Glutamatergic neuron (in vitro differentiated cells): ENCODE data around the gene NPTXR. TPM values are rescaled to one million over a fixed set of nuclear protein-coding genes. Genes with fewer than 3 reads are reported as not detected.

Experiments
- DNase-seq: peaks from one replicate; pipeline ENCODE4 v3.0.0; 2022
- H3K27ac Mint-ChIP-seq: one replicate; pipeline ENCODE4 v1.8.0; 2020; ENCODE audit warnings: mild to moderate bottlenecking, mixed read lengths, inconsistent platforms; ENCODE audit not compliant: unreplicated experiment
- H3K27me3 Mint-ChIP-seq: one replicate; pipeline ENCODE4 v1.8.0; 2020; ENCODE audit warnings: mild to moderate bottlenecking, moderate library complexity, mixed read lengths, inconsistent platforms; ENCODE audit not compliant: unreplicated experiment
- H3K36me3 Mint-ChIP-seq: one replicate; pipeline ENCODE4 v1.8.0; 2020; ENCODE audit warnings: mild to moderate bottlenecking, mixed read lengths, inconsistent platforms; ENCODE audit not compliant: unreplicated experiment
- H3K4me1 Mint-ChIP-seq: one replicate; pipeline ENCODE4 v1.8.0; 2020; ENCODE audit warnings: mild to moderate bottlenecking, low read depth, mixed read lengths, inconsistent platforms; ENCODE audit not compliant: unreplicated experiment
- H3K4me3 Mint-ChIP-seq: one replicate; pipeline ENCODE4 v1.8.0; 2020; ENCODE audit warnings: mild to moderate bottlenecking, mixed read lengths, inconsistent platforms; ENCODE audit not compliant: unreplicated experiment
- H3K9me3 Mint-ChIP-seq: one replicate; pipeline ENCODE4 v1.8.0; 2020; ENCODE audit warnings: mild to moderate bottlenecking, moderate library complexity, mixed read lengths, inconsistent platforms; ENCODE audit not compliant: unreplicated experiment
- total RNA-seq: library from RNA; stranded (reverse); fragmentation: NEBNext Ultra II Directional; extraction: Animal tissue kit (Norgen Biotek cat#: 25700); gene quantifications from one replicate; pipeline ENCODE4 v1.2.1, GENCODE V29; 2021; ENCODE audit not compliant: unreplicated experiment
- TF ChIP-seq, protein P1 (sequence below): fragments of 200-600 bp; sonication (generic); IDR thresholded peaks from one replicate; pipeline ENCODE4 v1.5.0; 2021; ENCODE audit not compliant: partially characterized antibody, unreplicated experiment

Gene NPTXR
- total RNA-seq, 1 donor from 2014 or later = 9.2 TPM

DNA sequence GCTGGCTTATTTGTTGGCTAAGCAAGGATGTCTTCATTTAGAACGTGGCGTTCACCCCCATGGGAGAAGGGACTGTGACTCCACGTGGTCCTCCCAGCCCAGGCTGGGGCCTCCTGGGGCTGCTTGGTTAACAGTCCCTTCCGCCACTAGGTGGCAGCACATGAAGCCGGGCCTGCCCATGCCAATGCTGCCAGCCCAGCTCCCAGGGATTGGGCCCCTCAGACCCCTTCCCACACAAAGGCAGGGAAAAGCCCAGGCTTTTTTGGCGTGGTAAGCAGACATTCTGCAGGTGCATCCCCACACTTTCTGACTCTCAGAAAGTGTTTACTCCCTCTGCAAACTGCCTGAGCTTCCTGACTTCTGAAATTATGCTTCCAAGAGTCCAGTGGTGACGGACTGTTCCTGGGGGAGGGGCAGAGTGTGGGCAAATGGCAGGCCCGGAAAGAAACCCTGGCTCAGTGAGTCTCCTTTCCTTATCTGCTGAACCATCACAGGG lies 25.1 kb upstream of the NPTXR start:
- peaks cover 24% of the 10 kb centered on the region for H3K4me1 Mint-ChIP-seq

GRCh38 chr22:38868286-38868721 lies 24.5 kb upstream of the NPTXR start:
- TF ChIP-seq, protein P1, sequence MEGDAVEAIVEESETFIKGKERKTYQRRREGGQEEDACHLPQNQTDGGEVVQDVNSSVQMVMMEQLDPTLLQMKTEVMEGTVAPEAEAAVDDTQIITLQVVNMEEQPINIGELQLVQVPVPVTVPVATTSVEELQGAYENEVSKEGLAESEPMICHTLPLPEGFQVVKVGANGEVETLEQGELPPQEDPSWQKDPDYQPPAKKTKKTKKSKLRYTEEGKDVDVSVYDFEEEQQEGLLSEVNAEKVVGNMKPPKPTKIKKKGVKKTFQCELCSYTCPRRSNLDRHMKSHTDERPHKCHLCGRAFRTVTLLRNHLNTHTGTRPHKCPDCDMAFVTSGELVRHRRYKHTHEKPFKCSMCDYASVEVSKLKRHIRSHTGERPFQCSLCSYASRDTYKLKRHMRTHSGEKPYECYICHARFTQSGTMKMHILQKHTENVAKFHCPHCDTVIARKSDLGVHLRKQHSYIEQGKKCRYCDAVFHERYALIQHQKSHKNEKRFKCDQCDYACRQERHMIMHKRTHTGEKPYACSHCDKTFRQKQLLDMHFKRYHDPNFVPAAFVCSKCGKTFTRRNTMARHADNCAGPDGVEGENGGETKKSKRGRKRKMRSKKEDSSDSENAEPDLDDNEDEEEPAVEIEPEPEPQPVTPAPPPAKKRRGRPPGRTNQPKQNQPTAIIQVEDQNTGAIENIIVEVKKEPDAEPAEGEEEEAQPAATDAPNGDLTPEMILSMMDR = no peak
- no peak for DNase-seq
- H3K4me1 Mint-ChIP-seq = peaks cover 23% of the 10 kb centered on the region
- H3K27ac Mint-ChIP-seq = no peak overlapping the region
- peak overlapping the region; percentile 36 for H3K4me3 Mint-ChIP-seq
- peaks cover 4% of the 10 kb centered on the region for H3K36me3 Mint-ChIP-seq
- H3K9me3 Mint-ChIP-seq = peaks cover 9% of the 10 kb centered on the region
- H3K27me3 Mint-ChIP-seq = peaks cover 6% of the 10 kb centered on the region

More for the DNA sequence above, 25.1 kb upstream of the NPTXR start:
- H3K27ac Mint-ChIP-seq = no peak overlapping the region
- H3K4me3 Mint-ChIP-seq = peak overlapping the region; percentile 36
- H3K9me3 Mint-ChIP-seq = peaks cover 10% of the 10 kb centered on the region
- peaks cover 5% of the 10 kb centered on the region for H3K27me3 Mint-ChIP-seq
- TF ChIP-seq, protein P1 = peak; percentile 96
- peak; percentile 94 for DNase-seq
- peaks cover 4% of the 10 kb centered on the region for H3K36me3 Mint-ChIP-seq

GRCh38 chr22:38867471-38868285 lies 23.9 kb upstream of the NPTXR start:
- Mint-ChIP-seq H3K9me3 (peaks cover 9% of the 10 kb centered on the region), H3K27ac (no peak overlapping the region), H3K4me1 (peaks cover 22% of the 10 kb centered on the region), H3K27me3 (peaks cover 6% of the 10 kb centered on the region), H3K4me3 (no peak overlapping the region), H3K36me3 (peaks cover 4% of the 10 kb centered on the region)
- TF ChIP-seq, protein P1 = no peak
- no peak for DNase-seq

GRCh38 chr22:38867124-38867455 lies 23.3 kb upstream of the NPTXR start:
- DNase-seq = no peak
- Mint-ChIP-seq H3K27ac (no peak overlapping the region), H3K4me1 (peaks cover 22% of the 10 kb centered on the region), H3K27me3 (peaks cover 4% of the 10 kb centered on the region), H3K36me3 (peaks cover 4% of the 10 kb centered on the region), H3K9me3 (peaks cover 6% of the 10 kb centered on the region), H3K4me3 (peak overlapping the region; percentile 52)
- TF ChIP-seq, protein P1 = no peak

GRCh38 chr22:38866399-38867123 lies 22.7 kb upstream of the NPTXR start:
- H3K36me3 Mint-ChIP-seq = peaks cover 4% of the 10 kb centered on the region
- H3K27ac Mint-ChIP-seq = no peak overlapping the region
- H3K4me1 Mint-ChIP-seq = peaks cover 22% of the 10 kb centered on the region
- H3K4me3 Mint-ChIP-seq = no peak overlapping the region
- TF ChIP-seq, protein P1 = no peak
- DNase-seq = peak; percentile 82
- H3K9me3 Mint-ChIP-seq = peaks cover 6% of the 10 kb centered on the region
- H3K27me3 Mint-ChIP-seq = peaks cover 5% of the 10 kb centered on the region
